ENCODE measurements around the gene PDE10A. TPM values are rescaled to one million over a fixed set of nuclear protein-coding genes. Genes with fewer than 3 reads are reported as not detected.

PDE10A gene
- total RNA-seq, 1 donor from 2014 or later, result 2.7 TPM

- Histone ChIP-seq H3K4me1 (no peaks in the 10 kb centered on the region), H3K27ac (no peak overlapping the region), H3K9me3 (no peaks in the 10 kb centered on the region), H3K4me3 (no peak overlapping the region), H3K36me3 (no peaks in the 10 kb centered on the region), H3K27me3 (ENCODE audit: low read depth) (no peaks in the 10 kb centered on the region)
- TF ChIP-seq CTCF (IDR thresholded peaks at IDR 0.05), result no peak
- intact Hi-C loops (cut with DNase I), result no loop called here
- no peak for DNase-seq
- no peak for ATAC-seq
These were observed 236.1 kb downstream of the PDE10A start for GRCh38 chr6:165426892-165427291.

DNA sequence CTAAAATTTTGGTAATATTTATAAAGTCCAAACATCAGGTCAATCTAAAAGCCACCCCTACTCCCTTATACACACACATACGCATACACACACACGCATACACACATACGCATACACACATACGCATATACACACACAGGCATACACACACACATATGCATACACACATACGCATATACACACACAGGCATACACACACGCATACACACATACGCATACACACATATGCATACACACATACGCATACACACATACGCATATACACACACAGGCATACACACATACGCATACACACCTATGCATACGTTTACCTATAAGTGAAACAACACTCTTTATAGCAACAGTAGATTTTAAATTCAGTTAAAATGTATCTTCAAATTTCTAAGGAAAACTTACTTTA is 240.8 kb downstream of the PDE10A start:
- no peak for TF ChIP-seq CTCF (IDR thresholded peaks at IDR 0.05)
- ATAC-seq, result no peak
- Histone ChIP-seq H3K4me1 (no peaks in the 10 kb centered on the region), H3K27me3 (ENCODE audit: low read depth) (no peaks in the 10 kb centered on the region), H3K36me3 (no peaks in the 10 kb centered on the region), H3K4me3 (no peak overlapping the region), H3K27ac (no peak overlapping the region), H3K9me3 (no peaks in the 10 kb centered on the region)
- intact Hi-C loops (cut with DNase I), result no loop called here
- no peak for DNase-seq

- H3K36me3 ChIP-seq, result no peaks in the 10 kb centered on the region
- no peaks in the 10 kb centered on the region for H3K4me1 ChIP-seq
- no peak for TF ChIP-seq CTCF (IDR thresholded peaks at IDR 0.05)
- no peaks in the 10 kb centered on the region for H3K9me3 ChIP-seq
- intact Hi-C loops (cut with DNase I), result no loop called here
- DNase-seq, result no peak
- ATAC-seq, result no peak
- no peak overlapping the region for H3K4me3 ChIP-seq
- no peaks in the 10 kb centered on the region for H3K27me3 ChIP-seq (ENCODE audit: low read depth)
- H3K27ac ChIP-seq, result no peak overlapping the region
These were observed 245.7 kb downstream of the PDE10A start for GRCh38 chr6:165417278-165417865.

DNA sequence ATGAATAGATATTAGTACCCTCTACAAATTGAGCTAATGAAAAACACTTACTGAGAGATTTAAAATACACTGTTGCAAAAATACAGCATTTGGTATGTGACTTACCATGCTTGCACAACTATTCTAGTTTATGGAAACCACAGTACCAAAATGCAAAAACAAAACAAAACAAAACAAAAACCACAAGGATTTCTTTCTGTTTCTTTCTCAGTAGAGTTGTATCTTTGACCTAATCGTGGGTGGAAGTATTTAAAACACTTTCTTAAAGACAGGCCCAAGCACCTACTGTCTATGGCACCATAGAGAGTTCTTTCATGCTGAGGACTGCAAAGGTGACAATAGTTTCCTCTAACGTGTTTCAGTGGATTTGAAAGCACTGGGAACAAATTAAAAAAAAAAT is 258.3 kb downstream of the PDE10A start:
- TF ChIP-seq CTCF (IDR thresholded peaks at IDR 0.05), result no peak
- Histone ChIP-seq H3K27ac (no peak overlapping the region), H3K9me3 (no peaks in the 10 kb centered on the region), H3K36me3 (no peaks in the 10 kb centered on the region), H3K4me3 (no peak overlapping the region), H3K27me3 (ENCODE audit: low read depth) (no peaks in the 10 kb centered on the region), H3K4me1 (no peaks in the 10 kb centered on the region)
- ATAC-seq, result no peak
- intact Hi-C loops (cut with DNase I), result no loop called here
- no peak for DNase-seq

GRCh38 chr6:165404296-165404695 is 258.7 kb downstream of the PDE10A start:
- H3K27me3 ChIP-seq (ENCODE audit: low read depth), result no peaks in the 10 kb centered on the region
- no peaks in the 10 kb centered on the region for H3K9me3 ChIP-seq
- intact Hi-C loops (cut with DNase I), result no loop called here
- ATAC-seq (no peak), DNase-seq (no peak)
- no peak for TF ChIP-seq CTCF (IDR thresholded peaks at IDR 0.05)
- no peaks in the 10 kb centered on the region for H3K4me1 ChIP-seq
- no peak overlapping the region for H3K27ac ChIP-seq
- no peaks in the 10 kb centered on the region for H3K36me3 ChIP-seq
- H3K4me3 ChIP-seq, result no peak overlapping the region

Measured in lower lobe of right lung (tissue), 2 donors.